HG02973 (cell line): ENCODE data around the gene ASTN1.

Experiments
- ATAC-seq: cut with Tn5 transposase; IDR thresholded peaks from one replicate; pipeline ENCODE4 v1.9.1; 2021; ENCODE audit warnings: moderate library complexity; ENCODE audit not compliant: unreplicated experiment

The ASTN1 gene

DNA sequence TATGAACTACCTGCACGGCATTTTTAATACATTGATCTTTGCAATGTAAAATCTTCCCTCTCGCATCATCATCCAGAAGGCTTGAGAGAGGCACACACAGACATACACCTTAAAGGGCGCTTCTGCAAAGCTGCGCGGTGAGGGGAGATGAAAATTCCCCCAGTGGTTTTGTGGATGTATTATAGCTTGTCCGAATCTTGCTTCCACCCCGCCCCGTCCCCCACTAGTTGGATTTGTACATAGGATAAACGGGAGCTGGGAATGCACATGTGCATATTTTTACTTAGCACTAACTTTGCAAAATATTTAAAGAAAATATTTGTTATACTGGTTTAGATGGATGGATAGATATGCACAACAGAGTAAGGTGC lies 542 bp upstream of the ASTN1 start:
- ATAC-seq, result no peak

DNA sequence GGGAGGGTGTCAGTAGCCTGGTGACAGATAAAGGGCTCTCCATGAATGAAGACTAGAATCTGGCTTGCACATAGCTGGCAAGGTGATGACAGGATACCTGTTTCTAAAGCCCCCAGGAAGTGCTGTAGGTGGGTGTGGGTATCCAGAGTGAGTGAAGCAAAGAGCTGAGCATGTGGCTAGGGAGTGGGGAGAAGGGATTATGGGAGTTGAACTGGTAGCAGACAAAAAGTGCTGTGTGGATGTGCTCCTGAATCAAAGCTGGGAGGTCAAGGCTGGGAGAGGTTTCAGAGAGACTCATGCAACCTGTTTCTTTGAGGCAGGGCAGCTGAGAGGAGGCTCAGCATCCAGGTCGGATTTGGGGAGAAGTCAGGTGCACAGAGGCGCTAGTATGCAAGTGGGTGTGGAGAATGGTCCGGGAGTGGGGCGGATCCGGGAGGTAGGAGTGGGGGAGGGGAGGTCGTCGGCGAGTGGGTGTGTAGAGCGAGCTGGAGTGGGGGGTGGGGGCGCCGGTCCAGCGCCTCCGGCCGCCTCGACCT lies 600 bp downstream of the ASTN1 start:
- no peak for ATAC-seq

DNA sequence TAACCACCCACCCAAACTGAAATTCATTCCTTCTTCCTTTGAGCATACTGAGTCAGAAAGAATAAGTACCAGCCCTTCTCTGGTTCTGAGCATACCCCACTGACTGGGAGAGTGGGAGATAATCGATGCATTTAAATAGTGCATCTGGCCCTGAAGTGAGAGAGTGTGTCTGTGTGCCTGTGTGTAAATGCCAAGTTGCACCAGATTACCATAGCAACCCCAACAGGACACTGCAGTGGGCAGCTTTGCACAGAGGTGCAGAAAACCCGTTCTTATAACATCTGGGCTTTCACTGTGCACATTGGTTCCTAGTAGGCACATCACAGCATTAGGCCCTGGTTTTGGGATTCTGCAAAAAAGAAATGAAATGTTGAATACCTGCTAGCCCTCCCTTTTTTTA lies 2.3 kb downstream of the ASTN1 start:
- ATAC-seq, result no peak

DNA sequence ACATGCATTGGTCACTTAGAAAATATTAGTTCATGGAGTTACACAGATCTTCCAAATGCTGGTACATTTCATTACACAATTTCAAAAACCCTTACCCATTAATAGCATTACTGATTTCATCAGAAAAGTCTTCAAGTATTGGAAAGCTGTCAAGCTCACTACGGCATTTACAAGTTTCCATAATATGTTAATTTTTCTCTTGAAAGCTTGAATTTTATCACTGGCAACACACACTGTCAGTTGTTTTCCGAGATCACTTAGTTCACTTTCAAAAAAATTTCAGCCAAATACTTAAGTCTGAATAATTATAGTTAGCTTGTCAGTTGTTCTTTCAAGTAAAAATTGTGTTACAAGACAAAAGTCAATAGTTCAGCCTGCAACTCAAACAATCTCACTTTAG lies 18.0 kb downstream of the ASTN1 start:
- ATAC-seq, result no peak

DNA sequence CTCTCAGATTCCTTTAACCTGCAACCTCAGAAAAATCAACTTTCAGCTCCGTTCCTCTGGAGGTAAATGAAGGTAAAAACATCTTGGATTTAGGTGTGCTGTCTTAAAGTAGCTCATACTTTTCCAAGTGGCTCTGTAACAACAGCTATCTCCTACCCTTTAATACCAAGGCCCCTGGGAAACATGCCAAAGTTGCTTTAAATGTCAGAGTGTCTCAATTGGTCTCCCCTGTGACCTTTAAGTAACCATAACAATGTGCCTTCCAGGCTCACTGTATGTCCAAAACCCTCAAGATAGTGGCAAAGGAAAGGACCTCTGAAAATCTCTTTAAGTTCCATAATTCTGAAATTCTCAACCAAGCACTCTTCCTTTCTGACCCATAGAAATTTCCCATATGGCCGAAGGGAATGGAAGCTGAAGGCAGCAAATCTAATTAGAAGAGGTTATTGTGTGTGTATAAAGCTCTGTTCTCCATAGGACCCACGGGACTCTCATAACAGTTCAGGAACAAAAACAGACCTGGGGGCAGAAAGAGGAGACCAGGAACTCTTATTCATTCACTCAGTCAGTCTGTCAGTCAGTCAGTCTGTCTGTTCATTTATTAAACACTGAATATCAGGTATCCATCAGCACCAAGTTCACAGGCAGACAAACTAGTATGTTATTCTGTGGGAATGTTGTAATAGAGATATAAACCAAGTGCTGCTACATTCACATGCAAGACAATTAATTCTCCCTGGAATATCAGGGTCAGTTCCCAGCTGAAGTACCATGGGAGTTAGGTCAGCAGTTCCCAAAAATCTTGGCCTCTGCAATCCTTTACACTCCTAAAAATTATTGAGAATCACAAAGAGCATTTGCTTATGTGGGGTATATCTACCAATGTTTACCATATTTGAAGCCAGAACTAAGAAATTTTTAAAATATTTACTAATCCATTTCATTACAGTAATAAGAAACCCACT lies 19.1 kb downstream of the ASTN1 start:
- ATAC-seq, result no peak

DNA sequence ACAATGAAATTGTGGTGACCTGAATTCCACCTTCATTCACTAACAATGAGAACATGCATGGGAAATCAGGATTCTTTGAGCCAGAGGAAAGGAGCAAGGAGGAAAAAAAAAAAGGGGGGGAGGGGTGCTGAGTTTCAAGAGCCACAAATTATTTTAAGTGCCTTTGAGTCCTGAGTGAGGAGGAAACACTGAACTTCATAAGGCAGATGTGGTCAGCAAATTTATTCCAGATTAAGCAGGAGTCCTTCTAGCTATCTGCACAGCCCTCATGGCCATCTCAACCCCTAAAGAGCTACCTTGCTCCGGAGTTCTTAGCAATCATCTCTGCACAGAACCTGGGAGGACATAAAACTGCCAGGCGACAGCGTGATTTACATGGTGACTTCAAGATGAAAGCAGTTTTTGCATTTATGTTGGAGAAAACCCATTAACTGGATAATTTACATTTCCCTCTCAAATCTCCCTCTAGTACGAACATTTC lies 21.7 kb downstream of the ASTN1 start:
- no peak for ATAC-seq

DNA sequence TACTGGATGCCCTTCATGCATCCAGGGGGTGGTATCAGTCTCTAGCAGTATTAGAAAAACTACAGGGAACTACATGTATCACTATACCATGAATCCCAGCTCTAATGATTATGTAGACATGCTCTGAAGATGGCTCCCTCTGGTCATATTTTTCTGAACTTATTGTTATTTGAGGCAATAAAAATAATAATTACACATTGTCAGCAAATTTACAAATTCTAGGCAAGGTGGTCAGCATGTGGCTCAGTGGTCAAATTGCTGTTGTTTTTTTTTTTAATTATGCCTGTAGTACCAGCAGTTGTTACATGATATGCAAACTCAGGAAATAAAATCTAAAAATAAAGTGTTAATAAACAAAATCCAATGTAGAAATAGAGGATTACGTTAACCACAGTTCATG lies 22.5 kb downstream of the ASTN1 start:
- no peak for ATAC-seq

DNA sequence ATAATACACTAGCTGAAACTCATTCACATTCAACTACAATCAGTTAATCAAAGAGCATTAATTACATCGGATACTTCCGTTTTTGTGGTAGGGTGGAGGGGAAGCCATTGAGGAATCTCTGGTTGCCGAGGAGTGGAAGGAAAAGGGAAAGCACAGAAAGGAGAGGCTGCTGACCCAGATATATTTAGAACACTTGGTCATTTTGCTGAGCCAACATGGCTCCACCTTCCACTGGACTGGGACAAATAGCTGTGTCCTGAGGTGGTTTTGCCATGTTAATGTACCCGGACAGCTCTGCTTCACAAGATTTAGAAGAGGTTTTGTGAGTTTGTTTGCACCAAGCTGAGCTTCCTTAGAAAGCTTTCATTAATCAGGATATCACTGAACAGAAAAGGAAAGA lies 26.2 kb downstream of the ASTN1 start:
- no peak for ATAC-seq

DNA sequence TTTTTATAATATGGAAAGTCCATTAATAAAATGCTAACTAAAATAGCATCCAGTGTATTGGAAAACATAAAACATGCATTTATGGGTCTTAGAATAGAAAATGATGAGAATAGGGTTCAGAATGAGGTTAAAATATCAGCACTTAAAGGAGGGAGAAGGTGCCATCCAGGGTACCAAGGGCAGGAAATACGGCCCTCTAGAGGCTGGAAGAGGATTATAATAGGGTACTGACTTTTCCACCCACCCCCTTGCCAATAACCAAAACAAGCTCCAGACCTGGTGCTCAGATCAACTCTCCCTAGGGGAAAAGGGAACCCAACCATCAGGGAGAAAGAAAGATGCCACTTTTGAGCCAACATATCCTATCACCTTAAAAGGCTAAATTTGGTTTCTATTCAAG lies 26.7 kb downstream of the ASTN1 start:
- no peak for ATAC-seq

DNA sequence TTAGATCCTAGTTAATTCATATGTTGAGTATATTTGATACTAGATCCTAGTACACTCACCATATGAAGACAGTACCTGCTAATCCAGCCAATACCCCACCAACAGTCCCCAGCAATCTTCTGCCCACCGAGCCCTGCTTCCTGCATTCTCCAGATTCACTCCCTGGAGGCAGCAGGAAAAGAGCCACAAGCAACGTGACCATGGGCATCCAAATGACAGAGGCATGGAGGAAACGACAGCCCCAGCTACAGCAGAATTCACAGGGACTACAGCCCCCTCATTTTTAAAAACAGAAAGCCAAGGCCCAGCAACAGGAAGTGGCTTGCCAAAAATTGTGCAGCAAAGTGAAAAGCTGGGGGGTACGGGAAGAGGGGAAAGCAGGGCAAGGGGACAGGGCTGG lies 29.3 kb downstream of the ASTN1 start:
- ATAC-seq, result no peak

DNA sequence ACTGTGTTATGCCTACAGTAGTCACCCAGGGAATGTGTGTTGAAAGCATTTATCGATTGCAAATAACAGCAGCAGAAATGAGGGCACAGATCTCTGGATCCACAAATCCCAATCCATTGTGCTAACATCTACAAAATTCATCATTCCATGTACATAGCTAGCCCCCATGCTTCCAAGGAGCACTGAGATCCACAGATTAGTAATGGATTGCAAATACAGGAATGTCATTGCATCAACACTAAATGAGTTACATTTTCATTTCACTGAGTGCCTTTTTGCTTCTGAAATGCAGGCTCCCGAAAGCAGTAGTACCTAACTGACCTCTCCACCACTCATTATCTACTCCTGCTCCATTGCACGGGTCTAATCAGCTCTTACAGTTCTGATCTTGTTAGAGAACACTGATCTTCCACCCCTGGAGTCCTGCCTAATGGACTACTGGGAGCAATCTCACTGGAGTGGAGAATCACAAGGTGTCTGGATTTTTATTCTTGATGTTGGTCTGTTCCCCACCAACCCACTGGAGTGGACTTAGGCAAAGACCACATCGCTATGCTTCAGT lies 30.5 kb downstream of the ASTN1 start:
- no peak for ATAC-seq

DNA sequence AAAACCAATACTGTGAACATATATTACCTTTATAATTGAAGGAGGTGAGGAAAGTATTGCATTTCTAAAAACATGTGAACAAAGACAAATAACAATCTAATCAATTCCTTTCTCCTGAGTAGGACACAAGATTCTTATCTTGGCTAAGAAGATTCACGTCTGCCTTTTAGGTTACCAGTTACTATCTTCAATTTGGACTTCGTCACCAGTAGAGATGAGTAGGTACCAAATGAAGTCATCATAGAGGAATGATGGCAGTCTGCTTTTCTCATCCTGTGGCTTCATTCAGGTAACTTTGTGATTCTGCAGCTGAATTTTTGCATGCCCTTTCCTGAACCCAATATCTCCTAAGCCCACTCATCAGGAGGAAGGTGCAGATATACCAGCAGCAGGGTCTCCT lies 32.4 kb downstream of the ASTN1 start:
- ATAC-seq, result no peak

DNA sequence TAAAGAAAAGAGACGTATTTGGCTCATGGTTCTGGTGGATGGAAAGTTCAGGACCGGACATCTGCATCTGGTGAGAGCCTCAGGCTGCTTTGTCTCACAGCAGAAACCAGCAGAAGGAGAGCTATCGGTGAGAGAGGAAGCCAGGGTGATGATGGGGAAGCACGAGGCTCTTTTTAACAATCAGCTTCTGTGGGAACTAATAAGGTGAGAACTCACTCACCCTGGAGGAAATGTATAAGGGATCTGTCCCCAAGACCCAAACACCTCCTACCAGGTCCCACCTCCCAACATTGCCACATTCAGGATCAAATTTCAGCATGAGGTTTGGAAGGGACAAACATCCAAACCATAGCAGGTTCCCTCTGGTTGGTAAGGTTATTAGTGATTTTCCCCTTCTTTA lies 32.8 kb downstream of the ASTN1 start:
- no peak for ATAC-seq

DNA sequence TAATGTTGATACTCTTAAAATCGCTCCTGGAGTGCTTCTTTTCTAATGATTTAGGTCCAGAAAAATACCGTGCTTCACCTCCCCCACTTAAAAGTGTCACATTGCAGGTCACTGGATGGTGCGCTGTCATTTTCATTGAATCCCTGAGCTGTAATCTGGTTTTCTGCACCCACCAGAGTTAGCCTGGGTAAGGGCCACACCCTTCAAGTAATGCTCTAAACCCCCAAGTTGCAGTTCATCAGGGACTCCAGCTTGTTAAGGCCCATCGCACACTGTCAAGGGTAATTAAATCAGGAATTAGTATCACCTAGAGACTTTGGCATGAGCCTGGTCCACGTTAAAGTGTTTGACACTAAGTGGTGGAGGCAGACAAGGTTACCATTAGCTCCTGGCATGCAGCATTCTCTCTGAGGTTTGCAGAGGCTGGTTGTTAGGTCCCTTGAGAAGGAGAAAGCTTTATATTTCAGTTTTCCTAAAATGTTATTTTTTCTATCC lies 34.0 kb downstream of the ASTN1 start:
- no peak for ATAC-seq

DNA sequence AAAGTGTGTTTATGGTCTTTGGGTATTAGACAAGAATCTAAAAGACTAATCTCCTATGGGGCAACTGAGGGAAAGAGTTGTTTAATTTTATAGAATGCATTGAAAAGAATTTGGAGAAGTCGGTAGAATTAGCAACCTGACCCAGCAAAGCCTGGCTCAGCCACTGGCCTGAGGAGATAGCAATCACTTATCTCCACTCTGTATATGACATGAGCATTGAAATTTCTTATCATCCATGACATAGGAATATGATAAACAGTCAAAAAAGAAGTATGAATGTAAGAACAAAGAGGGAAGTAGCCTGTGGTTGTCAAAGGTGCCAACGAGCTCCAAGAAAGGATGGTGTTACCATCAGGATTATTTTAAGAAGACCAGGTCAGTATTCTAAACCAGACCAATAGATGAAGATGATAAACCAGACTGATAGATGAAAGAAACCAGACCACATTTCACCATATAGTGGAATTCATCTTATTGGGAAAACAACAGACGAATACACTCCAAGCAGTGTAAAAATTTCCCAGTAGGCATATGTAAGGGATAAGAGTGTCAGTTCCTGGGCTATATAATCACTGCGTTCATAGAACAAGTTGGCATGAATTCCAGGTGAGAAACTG lies 35.7 kb downstream of the ASTN1 start:
- ATAC-seq, result no peak

DNA sequence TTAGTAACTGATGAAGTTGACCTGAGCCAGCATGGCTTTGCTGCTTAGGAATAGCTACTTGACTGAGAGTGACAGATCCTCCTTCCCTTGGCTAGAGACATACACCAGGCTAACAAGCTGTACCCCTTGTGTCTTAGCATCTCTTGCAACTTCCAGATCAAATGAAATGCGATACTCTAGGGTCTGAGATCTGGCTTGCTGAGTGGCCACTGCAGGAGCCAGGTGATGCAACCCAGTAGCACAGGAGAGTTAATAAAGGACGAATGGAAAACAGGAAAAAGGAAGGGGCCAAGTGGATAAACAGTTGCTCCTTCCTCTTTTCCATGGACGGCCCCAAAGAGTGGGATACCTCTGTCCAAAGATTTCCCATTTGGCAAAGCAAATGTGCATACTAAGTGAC lies 38.2 kb downstream of the ASTN1 start:
- no peak for ATAC-seq

DNA sequence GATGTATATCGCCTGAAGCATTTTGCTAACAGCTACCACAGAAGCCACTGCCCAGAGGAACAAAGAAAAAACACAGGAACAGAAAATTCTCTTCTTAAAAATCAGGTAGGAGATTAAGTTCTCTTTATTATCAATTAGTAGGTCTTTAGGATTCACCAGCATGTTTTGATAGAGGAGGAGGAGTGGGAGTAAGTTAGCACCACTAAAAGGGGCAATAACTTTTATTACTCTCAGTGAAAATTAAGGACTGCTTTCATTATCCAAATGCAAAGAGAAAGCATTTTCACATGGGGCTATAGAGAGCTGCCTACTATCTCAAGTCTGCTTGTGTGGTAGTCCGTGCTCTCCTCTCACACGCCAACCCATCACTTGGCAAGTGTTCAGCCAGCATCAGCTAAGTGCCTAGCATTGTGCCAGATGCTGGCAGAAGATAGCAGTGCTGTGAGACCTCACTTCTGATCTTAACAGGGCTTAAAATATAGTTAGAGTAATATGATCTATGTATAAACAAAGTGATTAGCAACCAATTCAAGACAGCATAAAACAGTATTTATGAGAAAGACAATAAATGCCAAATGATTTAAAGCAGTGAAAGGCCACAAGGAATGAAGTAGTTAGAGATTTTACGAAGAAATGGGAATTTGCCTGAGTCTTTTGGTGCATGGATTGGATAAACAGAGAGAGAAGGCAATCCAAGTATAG lies 39.8 kb downstream of the ASTN1 start:
- no peak for ATAC-seq

DNA sequence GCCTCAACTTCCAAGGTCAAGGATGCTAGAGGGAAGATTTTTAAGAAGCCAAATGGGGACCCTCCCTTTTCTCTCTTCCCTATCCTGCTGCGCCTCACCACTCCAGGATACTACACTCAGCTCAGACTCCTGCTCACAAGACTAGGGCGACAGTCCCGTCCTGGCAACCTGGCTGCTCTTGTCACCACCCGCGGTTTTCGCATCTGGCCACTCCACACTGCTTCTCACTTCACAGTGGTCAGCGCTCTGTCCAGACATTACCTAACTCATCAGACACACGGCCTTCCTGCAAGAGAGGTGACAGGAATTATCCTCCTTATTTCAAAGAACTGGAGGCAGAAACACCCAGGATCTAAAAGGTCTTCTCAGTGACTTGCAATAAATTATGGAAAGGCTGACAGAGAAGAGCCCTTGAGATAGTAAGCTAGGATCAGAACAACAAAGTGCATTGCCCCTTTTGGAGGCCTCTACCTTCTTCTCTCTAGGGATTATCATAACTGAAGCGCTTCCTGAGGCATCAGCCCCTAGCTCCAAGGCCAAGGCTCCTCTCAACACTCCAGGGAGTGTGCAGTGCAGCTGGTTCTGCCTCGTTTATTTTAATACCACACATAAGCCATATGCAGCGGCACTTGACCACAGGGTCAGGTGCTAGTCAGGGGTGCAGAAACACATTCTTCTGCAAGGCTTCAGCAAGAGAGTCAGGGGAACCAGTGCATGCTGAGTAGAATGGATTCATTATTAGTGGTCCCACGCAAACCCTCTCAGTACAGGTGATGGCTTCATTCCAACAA lies 41.9 kb downstream of the ASTN1 start:
- ATAC-seq, result no peak

DNA sequence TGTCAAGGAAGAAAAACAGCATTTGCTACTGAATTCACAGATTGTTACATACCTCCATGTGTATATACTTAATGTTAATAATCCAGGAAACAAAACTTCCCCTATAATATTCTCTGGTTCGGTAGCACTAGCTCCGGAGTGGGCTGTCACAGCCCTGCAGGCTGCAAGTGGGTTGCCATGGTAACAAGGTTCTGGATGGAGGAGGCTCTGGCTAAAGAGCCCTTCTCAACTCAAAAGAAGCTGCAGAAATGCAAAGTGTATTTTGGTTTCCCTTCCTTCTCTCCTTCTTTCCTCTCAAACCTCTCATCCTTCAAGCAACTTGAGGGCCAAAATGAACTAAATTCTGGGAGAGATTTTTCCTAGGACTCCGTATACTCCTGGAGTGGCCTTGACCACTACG lies 45.2 kb downstream of the ASTN1 start:
- no peak for ATAC-seq

DNA sequence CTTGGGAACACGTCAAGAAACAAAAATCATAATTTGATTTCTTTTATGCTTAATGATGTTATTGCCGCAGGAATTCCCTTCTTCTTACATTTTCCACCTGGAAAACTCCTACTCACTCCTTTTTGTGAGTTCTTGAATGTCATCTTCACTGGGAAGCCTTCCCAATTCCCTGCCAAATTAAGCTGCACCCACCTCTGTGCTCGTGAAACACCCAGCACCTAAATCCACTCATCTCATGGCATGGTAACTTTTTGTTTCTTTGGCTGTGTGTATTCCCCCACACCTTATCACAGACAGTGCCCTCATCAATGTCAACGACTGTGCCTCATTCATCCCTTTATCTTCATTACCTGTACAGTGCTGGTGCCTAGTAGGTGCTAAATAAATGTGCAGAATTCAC lies 45.6 kb downstream of the ASTN1 start:
- ATAC-seq, result no peak
